Activated naive CD8-positive, alpha-beta T cell treated with anti-CD3 and anti-CD28 coated beads for 36 hours (primary cell): ENCODE measurements around the gene USP49. TPM values are rescaled to one million over a fixed set of nuclear protein-coding genes. Genes with fewer than 3 reads are reported as not detected.

Source experiments
- DNase-seq: peaks from one replicate; pipeline ENCODE4 v3.0.0; 2021
- H3K27ac Mint-ChIP-seq: one replicate; pipeline ENCODE4 v1.8.0; 2022; ENCODE audit warnings: mild to moderate bottlenecking, moderate library complexity, mixed read lengths
- H3K27me3 Mint-ChIP-seq: one replicate; pipeline ENCODE4 v1.8.0; 2022; ENCODE audit warnings: mild to moderate bottlenecking, mixed read lengths
- H3K36me3 Mint-ChIP-seq: one replicate; pipeline ENCODE4 v1.8.0; 2021; ENCODE audit warnings: mild to moderate bottlenecking, mixed read lengths
- H3K4me1 Mint-ChIP-seq: one replicate; pipeline ENCODE4 v1.8.0; 2021; ENCODE audit warnings: mixed read lengths
- H3K4me3 Mint-ChIP-seq: one replicate; pipeline ENCODE4 v1.8.0; 2022; ENCODE audit warnings: mild to moderate bottlenecking, moderate library complexity, mixed read lengths
- H3K9me3 Mint-ChIP-seq: one replicate; pipeline ENCODE4 v1.8.0; 2022; ENCODE audit warnings: mixed read lengths
- total RNA-seq, 2 experiments: library from RNA; stranded (reverse); gene quantifications; one replicate each; pipeline ENCODE4 v1.2.3, GENCODE V29; 2021

Gene USP49
- total RNA-seq, 2 experiments from 2014 or later, result 4.4 to 4.5 TPM

DNA sequence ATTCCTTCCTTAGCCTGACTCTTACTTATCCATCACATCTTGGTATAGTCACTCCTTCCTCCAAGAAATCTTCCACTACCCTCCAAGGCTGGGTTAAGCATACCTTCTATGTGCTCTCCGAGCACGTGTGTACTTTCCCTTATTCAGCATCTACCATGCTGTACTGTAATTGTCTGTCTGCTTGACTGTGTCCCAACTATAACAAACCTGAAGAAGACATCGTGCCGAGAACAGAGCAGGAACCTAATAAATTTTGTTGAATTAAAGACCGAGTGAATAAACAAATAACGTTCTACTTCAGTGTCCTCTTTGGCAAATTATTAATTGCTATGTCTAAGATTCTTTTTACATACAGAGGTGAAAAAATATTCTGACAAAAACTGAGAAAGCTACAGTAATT, 35.8 kb downstream of the USP49 start:
- no peaks in the 10 kb centered on the region for H3K9me3 Mint-ChIP-seq
- H3K27me3 Mint-ChIP-seq, result no peaks in the 10 kb centered on the region
- no peaks in the 10 kb centered on the region for H3K36me3 Mint-ChIP-seq
- H3K4me1 Mint-ChIP-seq, result no peaks in the 10 kb centered on the region
- H3K4me3 Mint-ChIP-seq, result no peak overlapping the region
- no peak for DNase-seq
- no peak overlapping the region for H3K27ac Mint-ChIP-seq

DNA sequence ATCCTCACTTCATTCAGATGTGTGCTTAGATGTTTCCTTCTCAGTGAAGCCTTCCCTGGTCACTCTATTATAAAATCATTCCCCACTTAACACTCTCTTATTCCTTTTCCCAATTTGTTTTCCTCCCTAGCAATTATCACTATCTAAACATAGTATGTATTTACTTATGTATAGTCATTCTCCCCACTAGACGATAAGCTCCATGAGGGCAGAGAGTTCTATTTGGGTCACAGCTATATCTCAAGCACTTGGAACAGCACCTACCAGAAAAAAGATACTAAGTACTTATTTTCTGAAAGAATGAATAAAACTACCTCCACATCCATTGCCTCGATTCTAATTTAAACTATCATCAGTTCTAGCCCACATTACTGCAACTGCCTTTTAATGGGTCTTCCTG, 36.5 kb downstream of the USP49 start:
- H3K36me3 Mint-ChIP-seq, result no peaks in the 10 kb centered on the region
- H3K9me3 Mint-ChIP-seq, result no peaks in the 10 kb centered on the region
- no peak overlapping the region for H3K27ac Mint-ChIP-seq
- no peaks in the 10 kb centered on the region for H3K4me1 Mint-ChIP-seq
- DNase-seq, result no peak
- no peaks in the 10 kb centered on the region for H3K27me3 Mint-ChIP-seq
- H3K4me3 Mint-ChIP-seq, result no peak overlapping the region

DNA sequence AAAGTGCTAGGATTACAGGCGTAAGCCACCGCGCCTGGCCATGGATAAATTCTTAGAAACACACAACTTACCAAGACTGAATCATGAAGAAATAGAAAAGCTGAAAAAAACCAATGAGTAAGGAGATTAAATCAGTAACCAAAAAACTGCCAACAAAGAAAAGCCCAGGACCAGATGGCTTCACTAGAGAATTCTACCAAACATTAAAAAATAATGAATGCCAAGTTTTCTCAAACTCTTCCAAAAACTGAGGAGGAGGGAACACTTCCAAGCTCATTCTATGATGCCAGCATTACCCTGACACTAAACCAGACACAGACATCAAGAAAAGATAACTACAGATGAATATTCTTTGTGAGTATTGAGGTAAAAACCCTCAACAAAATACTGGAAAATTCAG, 44.3 kb downstream of the USP49 start:
- Mint-ChIP-seq H3K4me1 (peaks cover 7% of the 10 kb centered on the region), H3K36me3 (peaks cover 2% of the 10 kb centered on the region), H3K9me3 (no peaks in the 10 kb centered on the region), H3K27ac (no peak overlapping the region), H3K27me3 (no peaks in the 10 kb centered on the region), H3K4me3 (no peak overlapping the region)
- no peak for DNase-seq

DNA sequence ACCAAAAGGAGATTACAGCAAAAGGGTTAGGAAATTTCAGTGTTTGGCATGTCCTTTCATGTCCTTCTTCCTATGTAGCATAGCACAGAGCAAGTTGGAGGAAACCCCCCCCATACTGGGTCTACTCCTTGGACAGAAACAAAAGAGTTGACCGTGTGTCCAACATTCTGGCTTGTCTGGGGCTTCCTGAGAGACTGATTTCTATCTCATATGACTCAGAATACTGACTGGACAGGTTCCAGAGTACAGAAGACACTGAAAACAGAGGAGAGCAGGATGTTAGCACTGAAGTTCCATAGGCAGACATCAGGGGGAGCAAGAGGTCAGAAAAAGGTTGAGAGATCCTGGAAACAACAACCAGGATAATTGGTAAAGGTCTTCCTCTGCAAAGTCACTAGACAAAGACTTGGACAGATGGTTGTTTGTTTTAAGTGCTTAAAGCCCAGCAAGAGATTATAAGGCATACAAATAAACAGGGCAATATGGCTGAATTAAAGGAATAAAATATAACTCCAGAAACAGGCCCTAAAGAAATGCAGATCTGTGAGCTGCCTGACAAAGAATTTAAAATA, 48.4 kb downstream of the USP49 start:
- no peak overlapping the region for H3K4me3 Mint-ChIP-seq
- H3K27ac Mint-ChIP-seq, result no peak overlapping the region
- peak; percentile 33 for DNase-seq
- no peaks in the 10 kb centered on the region for H3K9me3 Mint-ChIP-seq
- no peaks in the 10 kb centered on the region for H3K27me3 Mint-ChIP-seq
- peaks cover 7% of the 10 kb centered on the region for H3K4me1 Mint-ChIP-seq
- H3K36me3 Mint-ChIP-seq, result peaks cover 2% of the 10 kb centered on the region

DNA sequence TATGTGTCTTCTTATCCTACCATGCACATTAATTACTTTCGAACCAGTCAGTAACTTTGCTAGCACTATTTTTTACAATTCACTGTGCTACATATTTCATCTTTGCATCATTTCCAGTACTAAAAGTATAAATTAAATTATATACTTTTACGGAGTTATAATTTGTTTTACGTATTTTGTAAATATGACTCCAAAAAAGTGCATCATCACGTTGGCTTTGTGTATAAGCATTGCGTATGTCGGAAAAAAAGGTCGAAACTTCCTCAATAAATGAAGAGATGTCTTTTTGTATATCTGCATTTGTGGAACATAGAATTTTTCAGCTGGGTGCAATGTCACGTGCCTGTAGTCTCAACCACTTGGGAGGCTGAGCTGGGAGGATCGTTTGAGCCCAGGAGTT, 52.0 kb downstream of the USP49 start:
- H3K4me1 Mint-ChIP-seq, result peaks cover 7% of the 10 kb centered on the region
- H3K4me3 Mint-ChIP-seq, result no peak overlapping the region
- no peaks in the 10 kb centered on the region for H3K27me3 Mint-ChIP-seq
- H3K27ac Mint-ChIP-seq, result no peak overlapping the region
- no peak for DNase-seq
- H3K36me3 Mint-ChIP-seq, result peaks cover 1% of the 10 kb centered on the region
- no peaks in the 10 kb centered on the region for H3K9me3 Mint-ChIP-seq

DNA sequence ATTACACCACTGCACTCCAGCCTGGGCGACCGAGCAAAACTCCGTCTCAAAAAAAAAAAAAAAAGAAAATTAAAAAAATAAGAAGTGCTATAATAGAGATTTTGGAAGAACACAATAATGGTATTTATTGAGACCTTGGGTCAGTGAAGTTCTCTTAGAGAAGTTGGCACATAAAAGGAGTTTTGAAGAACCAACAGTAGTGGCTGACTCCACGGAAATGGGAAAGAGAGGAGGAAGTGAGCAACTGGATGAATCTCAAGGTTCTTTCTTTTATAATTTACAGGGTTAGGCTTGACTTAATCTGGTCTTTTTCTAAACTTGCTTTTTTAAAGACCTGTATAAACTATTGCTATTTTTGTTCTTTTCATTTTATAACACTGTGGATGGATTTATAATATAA, 54.8 kb downstream of the USP49 start:
- Mint-ChIP-seq H3K27ac (no peak overlapping the region), H3K4me1 (peaks cover 4% of the 10 kb centered on the region), H3K4me3 (no peak overlapping the region), H3K27me3 (no peaks in the 10 kb centered on the region), H3K36me3 (peaks cover 1% of the 10 kb centered on the region), H3K9me3 (no peaks in the 10 kb centered on the region)
- no peak for DNase-seq

DNA sequence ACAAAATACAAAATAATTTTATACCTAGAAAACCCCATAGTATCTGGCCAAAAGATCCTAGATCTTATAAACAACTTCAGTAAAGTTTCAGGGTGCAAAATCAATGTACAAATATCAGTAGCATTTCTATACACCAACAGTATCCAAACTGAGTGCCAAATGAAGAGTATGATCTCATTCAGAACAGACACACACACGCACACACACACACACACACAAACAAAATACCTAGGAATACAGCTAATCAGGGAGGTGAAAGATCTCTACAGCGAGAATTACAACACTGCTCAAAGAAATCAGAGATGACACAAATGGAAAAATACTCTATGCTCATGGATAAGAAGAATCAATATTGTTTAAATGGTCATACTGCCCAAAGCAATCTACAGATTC, 58.5 kb downstream of the USP49 start:
- peaks cover 1% of the 10 kb centered on the region for H3K36me3 Mint-ChIP-seq
- H3K9me3 Mint-ChIP-seq, result no peaks in the 10 kb centered on the region
- no peak overlapping the region for H3K27ac Mint-ChIP-seq
- no peak overlapping the region for H3K4me3 Mint-ChIP-seq
- no peak for DNase-seq
- no peaks in the 10 kb centered on the region for H3K27me3 Mint-ChIP-seq
- H3K4me1 Mint-ChIP-seq, result peaks cover 4% of the 10 kb centered on the region

DNA sequence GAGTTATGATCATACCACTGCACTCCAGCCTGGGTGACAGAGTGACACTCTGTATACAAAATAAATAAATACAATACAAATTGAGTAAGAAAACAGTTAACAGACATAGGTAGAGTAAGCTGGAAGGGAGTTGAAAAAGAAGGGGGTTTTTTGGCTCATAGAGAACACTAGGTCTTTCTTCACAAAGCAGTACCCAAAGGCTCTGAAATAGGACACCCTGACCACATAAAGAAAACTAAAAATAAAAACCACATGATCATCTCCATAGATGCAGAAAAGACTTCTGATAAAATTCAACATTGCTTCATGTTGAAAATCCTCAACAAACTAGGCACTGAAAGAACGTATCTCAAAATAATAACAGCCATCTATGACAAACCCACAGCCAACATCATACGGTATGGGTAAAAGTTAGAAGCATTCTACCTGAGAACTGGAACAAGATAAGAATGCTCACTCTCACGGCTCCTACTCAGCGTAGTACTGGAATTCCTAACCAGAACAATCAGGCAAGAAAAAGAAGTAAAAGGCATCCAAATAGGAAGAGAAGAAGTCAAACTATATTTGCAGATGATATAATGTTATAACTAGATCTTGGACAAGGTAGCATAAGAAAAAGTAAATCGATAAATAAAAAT, 59.0 kb downstream of the USP49 start:
- no peaks in the 10 kb centered on the region for H3K36me3 Mint-ChIP-seq
- peaks cover 4% of the 10 kb centered on the region for H3K4me1 Mint-ChIP-seq
- no peaks in the 10 kb centered on the region for H3K27me3 Mint-ChIP-seq
- no peaks in the 10 kb centered on the region for H3K9me3 Mint-ChIP-seq
- H3K27ac Mint-ChIP-seq, result no peak overlapping the region
- DNase-seq, result no peak
- no peak overlapping the region for H3K4me3 Mint-ChIP-seq

DNA sequence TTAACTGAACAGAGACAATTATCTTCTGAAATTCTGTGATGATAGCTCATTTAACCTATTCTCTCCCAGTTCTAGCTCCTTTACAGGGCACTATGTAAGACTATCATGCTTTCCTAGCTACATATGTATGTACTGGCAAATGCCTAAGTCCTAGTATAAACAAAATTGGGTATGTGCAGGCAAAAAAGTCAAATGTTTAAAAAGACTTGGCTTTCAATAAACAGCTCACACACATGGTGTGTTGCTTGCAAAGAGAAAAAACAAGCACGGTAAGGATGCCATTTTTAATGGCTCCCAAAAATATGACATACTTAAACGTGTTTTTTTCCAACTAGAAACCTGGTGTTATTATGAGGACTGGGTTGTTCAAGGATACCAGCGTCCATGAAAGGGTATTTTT, 62.9 kb downstream of the USP49 start:
- H3K9me3 Mint-ChIP-seq, result no peaks in the 10 kb centered on the region
- H3K27me3 Mint-ChIP-seq, result no peaks in the 10 kb centered on the region
- no peak for DNase-seq
- H3K36me3 Mint-ChIP-seq, result no peaks in the 10 kb centered on the region
- H3K4me3 Mint-ChIP-seq, result no peak overlapping the region
- no peak overlapping the region for H3K27ac Mint-ChIP-seq
- H3K4me1 Mint-ChIP-seq, result peaks cover 4% of the 10 kb centered on the region

DNA sequence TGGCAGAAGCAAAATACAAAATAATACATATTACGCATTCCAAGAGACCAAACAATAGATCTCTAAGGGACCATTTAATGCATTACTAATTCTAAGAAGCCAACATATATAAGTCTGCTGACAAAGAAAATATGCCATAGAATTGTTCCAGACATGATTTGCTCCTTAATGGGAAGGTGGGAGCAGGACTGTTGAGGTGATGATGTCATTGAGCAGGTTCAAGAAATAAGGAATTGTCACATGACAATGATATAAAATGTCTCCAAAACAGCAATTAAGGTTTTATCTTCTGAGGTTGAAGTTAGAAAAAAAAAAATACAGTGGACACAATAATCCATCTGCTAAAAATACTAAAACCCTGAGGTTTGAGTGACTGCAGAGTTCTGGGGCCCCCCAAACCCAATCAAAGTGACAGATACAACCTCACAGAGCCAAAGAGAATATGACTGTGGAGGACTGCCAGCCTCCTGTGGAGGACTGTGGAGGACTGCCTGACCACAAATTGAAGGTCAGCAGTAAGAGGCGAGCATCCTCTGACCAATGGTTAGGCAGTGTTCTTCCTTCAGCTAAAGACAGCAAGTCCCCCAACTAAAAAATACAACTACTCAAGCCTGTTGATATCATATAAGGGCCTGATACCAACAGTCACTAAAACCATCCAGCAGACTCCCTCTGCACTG, 68.7 kb downstream of the USP49 start:
- Mint-ChIP-seq H3K36me3 (no peaks in the 10 kb centered on the region), H3K4me3 (no peak overlapping the region), H3K9me3 (no peaks in the 10 kb centered on the region), H3K4me1 (no peaks in the 10 kb centered on the region), H3K27ac (no peak overlapping the region), H3K27me3 (no peaks in the 10 kb centered on the region)
- no peak for DNase-seq

DNA sequence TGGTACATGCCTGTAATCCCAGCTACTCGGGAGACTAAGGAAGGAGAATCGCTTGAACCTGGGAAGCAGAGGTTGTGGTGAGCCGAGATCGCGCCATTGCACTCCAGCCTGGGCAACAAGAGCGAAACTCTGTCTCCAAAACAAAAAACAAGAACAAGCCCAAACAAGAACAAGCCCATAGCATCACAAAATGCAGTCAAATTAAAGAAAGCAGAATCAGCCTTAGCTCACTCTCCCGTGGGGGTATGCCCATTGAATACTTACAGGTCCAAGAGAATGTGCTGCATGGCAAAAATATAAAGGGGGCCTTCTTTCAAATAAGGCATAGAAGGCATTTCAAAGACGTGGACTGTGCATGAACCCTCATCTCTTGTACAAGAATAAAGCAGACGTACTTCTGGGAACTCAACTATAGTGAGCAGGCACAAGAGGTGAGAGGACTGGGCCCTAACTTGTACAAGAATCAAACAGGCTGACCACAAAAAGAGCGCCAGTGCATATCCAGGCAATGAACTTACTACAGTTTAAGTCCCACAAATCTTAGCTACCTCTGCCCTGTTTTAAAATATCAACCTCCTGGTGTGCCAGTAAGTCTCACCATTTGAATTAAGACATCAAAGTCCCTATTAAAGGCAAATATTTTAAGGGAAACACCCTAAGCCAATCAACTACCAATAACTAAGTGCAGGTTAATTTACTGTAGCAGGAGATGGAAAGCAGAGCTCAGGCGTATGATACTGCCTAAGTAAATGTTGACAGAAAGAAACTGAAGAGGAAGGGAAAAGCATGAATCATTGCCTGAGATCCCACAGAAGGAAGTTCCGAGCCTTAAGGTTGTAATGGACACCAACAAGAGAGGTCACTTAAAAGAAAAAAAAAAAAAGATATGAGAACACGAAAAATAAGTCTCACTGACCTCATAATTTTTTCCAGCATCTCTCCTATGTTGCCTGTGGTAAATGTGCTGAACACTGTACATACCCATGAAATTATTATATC, 70.3 kb downstream of the USP49 start:
- no peaks in the 10 kb centered on the region for H3K27me3 Mint-ChIP-seq
- no peaks in the 10 kb centered on the region for H3K36me3 Mint-ChIP-seq
- no peaks in the 10 kb centered on the region for H3K4me1 Mint-ChIP-seq
- no peaks in the 10 kb centered on the region for H3K9me3 Mint-ChIP-seq
- H3K4me3 Mint-ChIP-seq, result no peak overlapping the region
- no peak for DNase-seq
- H3K27ac Mint-ChIP-seq, result no peak overlapping the region

DNA sequence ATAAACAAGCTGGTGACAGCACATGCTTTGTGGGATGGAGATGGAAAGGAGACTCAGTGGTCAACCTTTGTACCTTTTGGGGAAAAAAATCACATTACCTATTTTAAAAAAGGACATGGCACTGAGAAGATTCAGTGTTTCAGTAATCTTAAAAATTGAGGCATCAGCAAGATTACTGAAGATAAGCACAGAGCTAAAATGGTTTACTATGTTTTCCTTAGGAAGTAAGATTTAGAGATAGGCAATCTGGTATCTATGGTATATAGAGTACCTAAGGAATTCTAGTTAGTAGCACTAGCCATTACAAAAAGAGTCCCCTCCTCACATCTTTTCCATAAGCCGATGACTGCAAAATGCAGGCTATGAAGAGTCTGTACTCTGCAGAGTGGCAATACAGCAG, 72.0 kb downstream of the USP49 start:
- Mint-ChIP-seq H3K27ac (no peak overlapping the region), H3K36me3 (no peaks in the 10 kb centered on the region), H3K27me3 (no peaks in the 10 kb centered on the region), H3K4me1 (no peaks in the 10 kb centered on the region), H3K9me3 (no peaks in the 10 kb centered on the region), H3K4me3 (no peak overlapping the region)
- no peak for DNase-seq

DNA sequence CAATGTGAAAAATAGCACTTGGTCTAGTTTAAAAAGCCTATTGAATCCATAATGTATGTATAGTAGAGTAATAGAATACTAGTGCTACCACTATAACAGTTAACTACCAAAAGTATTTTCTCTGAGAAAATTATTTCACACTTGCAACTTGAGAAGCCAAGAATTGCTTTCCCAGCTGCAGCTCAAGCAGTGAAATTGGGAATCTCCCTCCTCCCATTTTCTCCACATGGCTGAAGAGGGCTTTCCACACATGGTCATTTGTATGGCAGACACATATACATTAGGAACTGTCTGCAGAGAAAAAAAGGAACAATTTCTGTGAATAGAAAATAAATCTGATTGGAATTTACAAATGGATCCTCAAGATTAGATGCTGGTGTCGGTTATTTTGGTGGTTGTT, 73.2 kb downstream of the USP49 start:
- no peaks in the 10 kb centered on the region for H3K9me3 Mint-ChIP-seq
- H3K27ac Mint-ChIP-seq, result no peak overlapping the region

DNA sequence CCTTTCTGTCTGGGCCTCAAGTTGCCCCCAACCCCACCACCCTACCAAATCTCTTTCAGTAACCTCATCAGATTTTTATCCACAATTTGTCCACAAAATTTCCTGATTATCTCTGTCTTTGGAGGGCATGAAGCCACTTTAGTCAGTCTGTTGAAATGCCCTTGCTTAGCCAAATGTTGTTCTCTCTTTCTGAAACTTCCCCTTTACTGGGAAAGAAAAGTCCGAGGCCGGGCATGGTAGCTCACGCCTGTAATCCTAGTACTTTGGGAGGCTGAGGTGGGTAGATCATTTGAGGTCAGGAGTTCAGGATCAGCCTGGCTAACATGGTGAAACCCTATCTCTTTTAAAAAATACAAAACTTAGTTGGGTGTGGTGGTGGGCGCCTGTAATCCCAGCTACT, 73.9 kb downstream of the USP49 start:
- DNase-seq, result no peak
- H3K4me1 Mint-ChIP-seq, result no peaks in the 10 kb centered on the region
- H3K4me3 Mint-ChIP-seq, result no peak overlapping the region
- no peaks in the 10 kb centered on the region for H3K9me3 Mint-ChIP-seq
- H3K27ac Mint-ChIP-seq, result no peak overlapping the region
- H3K27me3 Mint-ChIP-seq, result no peaks in the 10 kb centered on the region
- no peaks in the 10 kb centered on the region for H3K36me3 Mint-ChIP-seq

More for the DNA sequence above, 73.2 kb downstream of the USP49 start:
- Mint-ChIP-seq H3K36me3 (no peaks in the 10 kb centered on the region), H3K4me3 (no peak overlapping the region), H3K27me3 (no peaks in the 10 kb centered on the region), H3K4me1 (no peaks in the 10 kb centered on the region)
- DNase-seq, result no peak
